ENCODE results near the gene LOXL4. TPM values are rescaled to one million over a fixed set of nuclear protein-coding genes. Genes with fewer than 3 reads are reported as not detected.

LOXL4 gene
- total RNA-seq, 2 experiments from 2014 or later = not detected

- POLR2A ChIA-PET = interaction anchor here (1.0 kb wide), 1 partner anchor 40 kb away, joined by 3 read pairs; no protein-coding TSS in a partner anchor
- Histone ChIP-seq H3K27me3 (ENCODE audit: control insufficient read depth in 1 of 2, insufficient read depth in 2 of 2, low read length in 2 of 2) (no peaks in the 10 kb centered on the region), H3K4me3 (ENCODE audit: low read length) (no peak overlapping the region), H3K9me3 (ENCODE audit: control insufficient read depth in 1 of 2, insufficient read depth in 1 of 2, low read length in 2 of 2) (peaks cover 0 to 7% of the 10 kb centered on the region in 2 experiments), H3K27ac (ENCODE audit: low read depth in 1 of 2, low read length in 2 of 2) (no peak overlapping the region), H3K4me1 (ENCODE audit: insufficient read depth, low read length) (peaks cover 3% of the 10 kb centered on the region), H3K36me3 (ENCODE audit: insufficient read depth, low read length) (peaks cover 18% of the 10 kb centered on the region)
- intact Hi-C loops (cut with DNase I, micrococcal nuclease) = no loop called here
- CTCF ChIA-PET = no interaction called here
- ATAC-seq (ENCODE audit: poor library complexity) (no peak), DNase-seq (no peak)
- Mint-ChIP-seq H3K4me3 (no peak overlapping the region), H3K36me3 (ENCODE audit: low read depth) (peaks cover 89% of the 10 kb centered on the region), H3K4me1 (ENCODE audit: low read depth) (peaks cover 56% of the 10 kb centered on the region), H3K27me3 (no peaks in the 10 kb centered on the region), H3K27ac (no peak overlapping the region), H3K9me3 (peaks cover 8% of the 10 kb centered on the region)
- no peak for TF ChIP-seq CTCF (IDR thresholded peaks at IDR 0.05)
These were observed 54.3 kb downstream of the LOXL4 start for GRCh38 chr10:98213740-98214139.

GRCh38 chr10:98212196-98212595 lies 55.8 kb downstream of the LOXL4 start:
- ChIA-PET CTCF (no interaction called here), POLR2A (no interaction called here)
- DNase-seq (no peak), ATAC-seq (ENCODE audit: poor library complexity) (no peak)
- H3K4me1 Mint-ChIP-seq (ENCODE audit: low read depth) = peaks cover 57% of the 10 kb centered on the region
- no peak overlapping the region for H3K27ac ChIP-seq (ENCODE audit: low read depth in 1 of 2, low read length in 2 of 2)
- H3K27me3 Mint-ChIP-seq = no peaks in the 10 kb centered on the region
- intact Hi-C loops (cut with DNase I, micrococcal nuclease) = no loop called here
- peaks cover 26% of the 10 kb centered on the region for H3K36me3 ChIP-seq (ENCODE audit: insufficient read depth, low read length)
- H3K4me1 ChIP-seq (ENCODE audit: insufficient read depth, low read length) = peaks cover 3% of the 10 kb centered on the region
- TF ChIP-seq CTCF (IDR thresholded peaks at IDR 0.05) = no peak
- peaks cover 89% of the 10 kb centered on the region for H3K36me3 Mint-ChIP-seq (ENCODE audit: low read depth)
- H3K9me3 ChIP-seq (ENCODE audit: control insufficient read depth in 1 of 2, insufficient read depth in 1 of 2, low read length in 2 of 2) = peaks cover 0 to 6% of the 10 kb centered on the region in 2 experiments
- H3K9me3 Mint-ChIP-seq = peaks cover 6% of the 10 kb centered on the region
- H3K4me3 Mint-ChIP-seq = no peak overlapping the region
- H3K27me3 ChIP-seq (ENCODE audit: control insufficient read depth in 1 of 2, insufficient read depth in 2 of 2, low read length in 2 of 2) = no peaks in the 10 kb centered on the region
- no peak overlapping the region for H3K27ac Mint-ChIP-seq
- no peak overlapping the region for H3K4me3 ChIP-seq (ENCODE audit: low read length)

- H3K4me1 Mint-ChIP-seq (ENCODE audit: low read depth) = peaks cover 55% of the 10 kb centered on the region
- DNase-seq (no peak), ATAC-seq (ENCODE audit: poor library complexity) (no peak)
- no peak overlapping the region for H3K4me3 Mint-ChIP-seq
- TF ChIP-seq CTCF (IDR thresholded peaks at IDR 0.05) = no peak
- H3K36me3 ChIP-seq (ENCODE audit: insufficient read depth, low read length) = peaks cover 26% of the 10 kb centered on the region
- H3K27ac ChIP-seq (ENCODE audit: low read depth in 1 of 2, low read length in 2 of 2) = no peak overlapping the region
- ChIA-PET CTCF (no interaction called here), POLR2A (no interaction called here)
- peaks cover 3% of the 10 kb centered on the region for H3K4me1 ChIP-seq (ENCODE audit: insufficient read depth, low read length)
- H3K27me3 Mint-ChIP-seq = no peaks in the 10 kb centered on the region
- H3K27me3 ChIP-seq (ENCODE audit: control insufficient read depth in 1 of 2, insufficient read depth in 2 of 2, low read length in 2 of 2) = no peaks in the 10 kb centered on the region
- H3K9me3 ChIP-seq (ENCODE audit: control insufficient read depth in 1 of 2, insufficient read depth in 1 of 2, low read length in 2 of 2) = no peaks in the 10 kb centered on the region
- no peak overlapping the region for H3K27ac Mint-ChIP-seq
- H3K9me3 Mint-ChIP-seq = no peaks in the 10 kb centered on the region
- H3K36me3 Mint-ChIP-seq (ENCODE audit: low read depth) = peaks cover 66% of the 10 kb centered on the region
- H3K4me3 ChIP-seq (ENCODE audit: low read length) = no peak overlapping the region
- intact Hi-C loops (cut with DNase I, micrococcal nuclease) = no loop called here
These were observed 58.6 kb downstream of the LOXL4 start for GRCh38 chr10:98209441-98209840.
